ENCODE measurements around the gene FAM210A.

FAM210A gene

DNA sequence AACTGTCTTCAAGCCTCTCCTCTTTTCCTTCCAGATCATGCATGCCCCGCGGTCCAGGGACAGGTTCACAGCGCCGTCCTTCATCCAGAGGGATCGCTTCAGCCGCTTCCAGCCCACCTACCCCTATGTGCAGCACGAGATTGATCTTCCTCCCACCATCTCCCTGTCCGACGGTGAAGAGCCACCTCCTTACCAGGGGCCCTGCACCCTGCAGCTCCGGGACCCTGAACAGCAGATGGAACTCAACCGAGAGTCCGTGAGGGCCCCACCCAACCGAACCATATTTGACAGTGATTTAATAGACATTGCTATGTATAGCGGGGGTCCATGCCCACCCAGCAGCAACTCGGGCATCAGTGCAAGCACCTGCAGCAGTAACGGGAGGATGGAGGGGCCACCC lies 81.3 kb downstream of the FAM210A start:
- no peak for DNase-seq (ENCODE audit: extremely low read depth, low read depth)
- TF ChIP-seq, protein P1, sequence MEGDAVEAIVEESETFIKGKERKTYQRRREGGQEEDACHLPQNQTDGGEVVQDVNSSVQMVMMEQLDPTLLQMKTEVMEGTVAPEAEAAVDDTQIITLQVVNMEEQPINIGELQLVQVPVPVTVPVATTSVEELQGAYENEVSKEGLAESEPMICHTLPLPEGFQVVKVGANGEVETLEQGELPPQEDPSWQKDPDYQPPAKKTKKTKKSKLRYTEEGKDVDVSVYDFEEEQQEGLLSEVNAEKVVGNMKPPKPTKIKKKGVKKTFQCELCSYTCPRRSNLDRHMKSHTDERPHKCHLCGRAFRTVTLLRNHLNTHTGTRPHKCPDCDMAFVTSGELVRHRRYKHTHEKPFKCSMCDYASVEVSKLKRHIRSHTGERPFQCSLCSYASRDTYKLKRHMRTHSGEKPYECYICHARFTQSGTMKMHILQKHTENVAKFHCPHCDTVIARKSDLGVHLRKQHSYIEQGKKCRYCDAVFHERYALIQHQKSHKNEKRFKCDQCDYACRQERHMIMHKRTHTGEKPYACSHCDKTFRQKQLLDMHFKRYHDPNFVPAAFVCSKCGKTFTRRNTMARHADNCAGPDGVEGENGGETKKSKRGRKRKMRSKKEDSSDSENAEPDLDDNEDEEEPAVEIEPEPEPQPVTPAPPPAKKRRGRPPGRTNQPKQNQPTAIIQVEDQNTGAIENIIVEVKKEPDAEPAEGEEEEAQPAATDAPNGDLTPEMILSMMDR (IDR thresholded peaks at IDR 0.05; ENCODE audit: low read depth, low read length) = no peak

DNA sequence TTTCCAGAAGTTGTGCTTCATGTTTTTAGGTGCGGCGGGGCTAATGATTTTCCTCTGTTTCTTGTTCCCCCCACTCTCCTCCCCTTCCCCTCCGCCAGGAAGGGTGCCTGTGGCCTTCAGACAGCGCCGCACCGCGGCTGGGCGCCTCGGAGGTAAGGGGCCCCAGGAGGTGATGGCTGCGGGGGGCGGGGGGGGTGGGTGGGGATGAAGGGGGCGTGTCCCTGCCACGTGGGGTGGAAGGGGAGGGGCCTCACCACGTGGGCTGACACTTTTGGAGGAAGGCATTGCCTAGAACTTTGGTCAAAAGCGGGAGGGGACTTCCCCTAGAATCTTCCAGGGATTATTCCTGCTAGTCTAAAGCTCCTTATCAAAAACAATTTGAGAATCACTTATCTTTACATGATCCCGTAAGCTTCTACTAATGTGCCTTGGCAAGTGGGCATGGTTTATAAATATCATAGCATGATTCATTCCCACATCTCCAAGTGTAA lies 83.1 kb downstream of the FAM210A start:
- no peak for DNase-seq (ENCODE audit: extremely low read depth, low read depth)
- TF ChIP-seq, protein P1 (IDR thresholded peaks at IDR 0.05; ENCODE audit: low read depth, low read length) = no peak

DNA sequence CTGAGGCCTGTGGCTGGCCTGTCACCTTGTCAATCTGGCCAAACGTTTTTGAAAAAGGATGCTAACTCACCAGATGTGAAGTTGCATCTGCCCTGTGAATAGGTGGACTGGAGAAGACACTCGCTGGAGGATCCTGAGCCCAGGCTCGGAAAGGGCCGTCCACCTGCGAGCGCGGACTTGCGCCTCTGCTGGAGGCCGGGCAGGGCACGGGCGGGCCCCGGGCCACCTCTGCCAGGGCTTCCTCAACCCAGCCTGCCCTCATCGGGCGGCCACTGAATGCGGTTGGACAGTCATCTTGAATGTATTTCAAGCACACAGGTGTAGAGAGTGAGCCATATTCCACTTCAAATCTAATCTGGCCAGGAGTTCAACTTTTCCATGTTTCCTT lies 83.9 kb downstream of the FAM210A start:
- DNase-seq (ENCODE audit: extremely low read depth, low read depth) = no peak

DNA sequence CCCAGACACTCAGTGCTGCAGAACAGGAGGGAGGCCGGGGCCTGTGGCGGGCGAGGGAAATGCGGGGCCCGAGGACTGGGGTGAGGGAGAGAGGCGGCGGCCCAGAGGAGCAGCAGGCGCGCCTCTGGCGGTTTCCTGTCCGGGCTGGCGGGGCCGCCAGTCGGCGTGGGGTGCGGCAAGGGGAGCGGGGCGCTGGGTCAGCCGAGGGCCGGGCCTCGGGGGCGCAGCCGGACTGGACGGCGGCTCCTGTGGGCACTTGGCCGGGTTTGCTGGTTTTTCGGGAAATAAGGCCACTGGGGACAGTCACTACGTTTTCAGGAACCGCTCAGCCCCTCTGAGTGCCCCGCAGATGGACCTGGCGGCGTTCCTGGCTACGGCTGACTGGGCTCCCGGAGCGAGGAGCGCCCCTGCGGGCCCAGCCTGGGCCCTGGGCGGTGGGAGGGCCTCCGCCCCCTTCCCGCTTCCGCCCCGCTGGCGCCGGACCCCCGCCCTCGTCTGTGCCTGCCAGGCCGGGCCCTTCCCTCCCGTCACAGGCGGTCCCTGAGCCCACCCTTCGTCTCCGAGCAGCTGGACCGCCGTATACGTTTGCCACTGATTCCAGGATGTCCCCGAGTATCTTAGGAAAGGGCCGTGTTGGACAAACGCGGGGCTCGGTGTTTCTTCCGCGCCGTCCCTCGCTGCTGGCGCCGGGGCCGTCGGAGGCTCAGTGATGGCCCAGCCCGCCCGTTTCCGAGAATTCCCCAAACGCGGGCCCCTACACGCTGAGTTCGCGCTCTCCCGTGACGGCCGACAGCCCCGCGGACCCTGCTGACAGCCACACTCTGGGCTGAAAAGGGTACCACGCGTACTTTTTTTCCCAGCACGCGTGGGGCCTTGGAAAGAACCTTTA lies 84.6 kb downstream of the FAM210A start:
- no peak for DNase-seq (ENCODE audit: extremely low read depth, low read depth)
- TF ChIP-seq, protein P1 (IDR thresholded peaks at IDR 0.05; ENCODE audit: low read depth, low read length) = no peak

More for the DNA sequence above, 83.9 kb downstream of the FAM210A start:
- TF ChIP-seq, protein P1 (IDR thresholded peaks at IDR 0.05; ENCODE audit: low read depth, low read length) = no peak

DNA sequence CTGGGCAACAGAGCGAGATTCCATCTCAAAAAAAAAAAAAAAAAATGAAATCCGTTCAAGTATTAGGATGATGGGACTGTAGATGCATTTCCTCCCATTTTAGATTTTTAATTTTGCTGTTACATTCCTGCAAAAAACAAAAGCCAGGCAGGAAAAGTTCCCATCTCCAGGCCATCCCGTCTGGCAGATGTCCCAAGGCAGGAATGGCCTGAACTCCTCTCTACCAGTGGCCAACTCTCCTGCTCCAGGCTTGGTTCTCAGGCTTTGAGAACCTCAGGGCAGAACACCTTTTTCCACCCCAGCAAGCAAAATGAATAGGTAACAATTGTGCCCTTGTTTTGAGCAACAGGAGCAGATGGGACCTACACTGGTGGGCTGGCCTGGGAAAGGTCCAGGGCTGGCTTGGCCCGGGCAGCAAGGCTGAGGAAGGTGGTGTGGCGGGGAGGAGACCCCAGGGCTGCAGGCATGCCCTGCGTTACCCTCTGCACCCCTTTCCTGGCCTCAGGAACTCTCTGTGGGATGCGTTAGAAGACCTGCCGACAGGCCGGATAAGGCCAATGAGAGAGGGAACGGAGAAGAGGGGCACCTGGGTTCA lies 86.0 kb downstream of the FAM210A start:
- TF ChIP-seq, protein P1 (IDR thresholded peaks at IDR 0.05; ENCODE audit: low read depth, low read length) = no peak
- no peak for DNase-seq (ENCODE audit: extremely low read depth, low read depth)

DNA sequence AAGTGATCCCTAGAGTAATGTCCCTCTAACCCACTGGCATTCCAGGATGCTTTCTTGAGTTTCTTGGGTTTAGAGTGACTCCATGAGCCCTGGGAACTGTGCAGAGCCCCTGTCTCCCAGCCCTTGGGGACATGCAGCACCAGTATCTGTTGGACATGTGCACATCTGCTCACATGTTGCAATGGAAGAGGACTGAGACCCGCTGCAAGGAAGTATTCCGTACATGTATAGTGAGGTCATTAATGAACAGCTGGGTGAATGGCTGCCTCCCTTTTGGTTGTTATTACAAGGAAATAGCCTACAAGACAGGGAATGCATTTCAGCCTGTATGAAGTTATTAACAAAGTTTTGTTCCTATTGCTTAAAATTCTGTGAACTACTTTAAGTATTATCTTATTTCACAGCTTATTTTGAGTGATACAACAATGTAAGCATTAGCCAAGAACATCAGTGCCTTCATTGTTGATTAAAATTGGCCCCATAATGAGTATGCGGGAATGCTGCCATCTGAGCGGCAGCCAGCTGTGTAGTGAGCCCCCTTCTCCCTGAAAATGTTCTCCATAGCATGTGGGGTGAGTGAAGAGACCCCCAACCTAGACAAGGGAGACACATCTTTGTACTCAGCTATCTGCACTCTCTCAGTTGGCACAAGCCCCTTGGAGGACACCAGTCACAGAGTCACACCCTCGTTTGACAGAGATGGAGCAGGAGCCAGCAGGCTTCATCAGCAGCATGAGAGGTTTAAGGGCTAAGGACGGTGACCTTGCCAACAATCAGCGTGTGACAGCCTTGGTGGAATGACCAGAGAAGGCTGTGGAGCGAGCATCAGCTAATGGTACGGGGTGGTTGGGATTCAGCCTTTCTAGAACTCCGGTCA lies 87.4 kb downstream of the FAM210A start:
- no peak for DNase-seq (ENCODE audit: extremely low read depth, low read depth)
- TF ChIP-seq, protein P1 (IDR thresholded peaks at IDR 0.05; ENCODE audit: low read depth, low read length) = no peak

Measured in AG09319 (cell line).